ENCODE results near the gene AKR1E2.

DNA sequence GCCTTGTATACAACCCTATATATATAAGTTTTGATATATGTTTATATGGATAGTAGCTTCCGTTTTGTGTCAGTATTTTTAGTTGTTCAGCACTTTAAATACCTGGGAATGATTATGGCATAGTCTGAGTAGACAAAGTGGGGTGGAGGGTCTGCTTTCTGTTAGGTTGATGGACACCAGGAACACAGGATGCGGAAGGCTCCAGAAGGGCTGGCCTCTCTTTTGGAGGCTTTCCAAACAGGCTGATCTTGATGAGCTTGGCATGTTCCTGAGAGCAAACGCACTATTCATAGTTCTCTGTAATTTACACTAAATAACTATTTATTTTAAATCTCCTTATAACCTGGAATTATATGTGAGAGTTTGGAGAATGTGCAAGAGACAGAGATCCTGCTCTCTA lies 12.7 kb downstream of the AKR1E2 start:
- no peak for TF ChIP-seq POLR2A (IDR thresholded peaks at IDR 0.05)
- TF ChIP-seq, protein P1, sequence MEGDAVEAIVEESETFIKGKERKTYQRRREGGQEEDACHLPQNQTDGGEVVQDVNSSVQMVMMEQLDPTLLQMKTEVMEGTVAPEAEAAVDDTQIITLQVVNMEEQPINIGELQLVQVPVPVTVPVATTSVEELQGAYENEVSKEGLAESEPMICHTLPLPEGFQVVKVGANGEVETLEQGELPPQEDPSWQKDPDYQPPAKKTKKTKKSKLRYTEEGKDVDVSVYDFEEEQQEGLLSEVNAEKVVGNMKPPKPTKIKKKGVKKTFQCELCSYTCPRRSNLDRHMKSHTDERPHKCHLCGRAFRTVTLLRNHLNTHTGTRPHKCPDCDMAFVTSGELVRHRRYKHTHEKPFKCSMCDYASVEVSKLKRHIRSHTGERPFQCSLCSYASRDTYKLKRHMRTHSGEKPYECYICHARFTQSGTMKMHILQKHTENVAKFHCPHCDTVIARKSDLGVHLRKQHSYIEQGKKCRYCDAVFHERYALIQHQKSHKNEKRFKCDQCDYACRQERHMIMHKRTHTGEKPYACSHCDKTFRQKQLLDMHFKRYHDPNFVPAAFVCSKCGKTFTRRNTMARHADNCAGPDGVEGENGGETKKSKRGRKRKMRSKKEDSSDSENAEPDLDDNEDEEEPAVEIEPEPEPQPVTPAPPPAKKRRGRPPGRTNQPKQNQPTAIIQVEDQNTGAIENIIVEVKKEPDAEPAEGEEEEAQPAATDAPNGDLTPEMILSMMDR (IDR thresholded peaks at IDR 0.05) = no peak

All from upper lobe of left lung (tissue), 4 donors.